GM23338 (cell line): ENCODE measurements around the gene SH3GL3. TPM values are rescaled to one million over a fixed set of nuclear protein-coding genes. Genes with fewer than 3 reads are reported as not detected.

Experiments used
- CREB1 ChIP-seq: fragments of 250-450 bp; sonication (Bioruptor Pico); IDR thresholded peaks from 2 replicates; pipeline ENCODE4 v1.5.0; 2020; ENCODE audit warnings: low read depth, mild to moderate bottlenecking, moderate library complexity
- EZH2 ChIP-seq: fragments of 200-600 bp; sonication (generic); IDR thresholded peaks from one replicate; pipeline ENCODE4 v1.8.0; 2017; ENCODE audit warnings: antibody characterized with exemption, mild to moderate bottlenecking, low read depth; ENCODE audit not compliant: unreplicated experiment
- EZH2phosphoT487 ChIP-seq: fragments of 200-600 bp; sonication (generic); IDR thresholded peaks from one replicate; pipeline ENCODE4 v1.8.1; 2018; ENCODE audit warnings: antibody characterized with exemption; ENCODE audit not compliant: unreplicated experiment
- NANOG ChIP-seq: IDR thresholded peaks from 2 replicates; pipeline ENCODE4 v1.6.1; 2016; ENCODE audit warnings: antibody characterized with exemption, borderline replicate concordance
- POLR2AphosphoS5 ChIP-seq: IDR thresholded peaks from 2 replicates; pipeline ENCODE4 v1.6.1; 2016; ENCODE audit warnings: antibody characterized with exemption, low read depth
- ZNF114 ChIP-seq: fragments of 250-450 bp; sonication (Bioruptor Pico); IDR thresholded peaks from 2 replicates; pipeline ENCODE4 v1.5.0; 2020; ENCODE audit warnings: mild to moderate bottlenecking, moderate library complexity
- ZNF331 ChIP-seq: fragments of 250-450 bp; sonication (Bioruptor Pico); IDR thresholded peaks from 2 replicates; pipeline ENCODE4 v1.5.0; 2020; ENCODE audit warnings: low read depth, mild to moderate bottlenecking, moderate library complexity
- polyA plus RNA-seq: library from polyadenylated mRNA; unstranded; fragments of >200 nt; fragmentation: Nextera tagmentation; extraction: Ambion mirVana; gene quantifications from 2 replicates; pipeline ENCODE4 v1.2.1, GENCODE V29; 2016
- total RNA-seq: library from RNA; depleted of rRNA; stranded (reverse); fragments of >200 nt; shearing (Covaris generic); gene quantifications from 2 replicates; pipeline ENCODE4 v1.2.3, GENCODE V29; 2014
- TF ChIP-seq, protein P1 (sequence below): fragments of 250-450 bp; sonication (Bioruptor Pico); IDR thresholded peaks from 2 replicates; pipeline ENCODE4 v1.5.0; 2020; ENCODE audit warnings: mild to moderate bottlenecking, moderate library complexity
- TF ChIP-seq, protein P2 (sequence below): IDR thresholded peaks from 2 replicates; pipeline ENCODE4 v1.6.1; 2016; ENCODE audit warnings: antibody characterized with exemption
- TF ChIP-seq, protein P3 (sequence below), 2 experiments: fragments of 200-600 bp in 1 of 2; sonication (generic) in 1 of 2; conservative IDR thresholded peaks; 2 replicates each; pipeline versions ENCODE4 v1.5.1 to v1.6.1; 2016 to 2017; ENCODE audit warnings: antibody characterized with exemption in 2 of 2, low read depth in 2 of 2, mild to moderate bottlenecking in 2 of 2, moderate library complexity in 1 of 2

SH3GL3 gene
- total and polyA plus RNA-seq, 2 experiments from 2014 or later = 15.9 to 21.1 TPM

DNA sequence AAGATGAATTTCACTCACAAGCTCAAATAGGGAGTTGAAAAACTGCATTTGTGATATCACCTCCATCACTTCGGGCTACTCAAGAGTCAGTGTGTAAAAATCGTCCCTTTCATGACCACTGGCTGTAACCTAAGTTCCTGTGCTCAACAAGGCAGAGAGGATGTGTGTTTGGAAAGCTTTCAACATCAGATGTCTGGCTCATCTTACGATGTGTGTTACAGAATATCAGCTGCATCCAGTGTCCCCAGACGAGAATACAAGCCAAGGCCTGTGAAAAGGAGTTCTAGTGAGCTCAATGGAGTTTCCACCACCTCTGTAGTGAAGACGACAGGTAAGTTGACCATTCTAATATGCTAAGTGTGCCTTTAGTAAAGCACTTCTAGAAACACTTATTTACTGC lies 141.3 kb downstream of the SH3GL3 start (continued):
- TF ChIP-seq, protein P1, sequence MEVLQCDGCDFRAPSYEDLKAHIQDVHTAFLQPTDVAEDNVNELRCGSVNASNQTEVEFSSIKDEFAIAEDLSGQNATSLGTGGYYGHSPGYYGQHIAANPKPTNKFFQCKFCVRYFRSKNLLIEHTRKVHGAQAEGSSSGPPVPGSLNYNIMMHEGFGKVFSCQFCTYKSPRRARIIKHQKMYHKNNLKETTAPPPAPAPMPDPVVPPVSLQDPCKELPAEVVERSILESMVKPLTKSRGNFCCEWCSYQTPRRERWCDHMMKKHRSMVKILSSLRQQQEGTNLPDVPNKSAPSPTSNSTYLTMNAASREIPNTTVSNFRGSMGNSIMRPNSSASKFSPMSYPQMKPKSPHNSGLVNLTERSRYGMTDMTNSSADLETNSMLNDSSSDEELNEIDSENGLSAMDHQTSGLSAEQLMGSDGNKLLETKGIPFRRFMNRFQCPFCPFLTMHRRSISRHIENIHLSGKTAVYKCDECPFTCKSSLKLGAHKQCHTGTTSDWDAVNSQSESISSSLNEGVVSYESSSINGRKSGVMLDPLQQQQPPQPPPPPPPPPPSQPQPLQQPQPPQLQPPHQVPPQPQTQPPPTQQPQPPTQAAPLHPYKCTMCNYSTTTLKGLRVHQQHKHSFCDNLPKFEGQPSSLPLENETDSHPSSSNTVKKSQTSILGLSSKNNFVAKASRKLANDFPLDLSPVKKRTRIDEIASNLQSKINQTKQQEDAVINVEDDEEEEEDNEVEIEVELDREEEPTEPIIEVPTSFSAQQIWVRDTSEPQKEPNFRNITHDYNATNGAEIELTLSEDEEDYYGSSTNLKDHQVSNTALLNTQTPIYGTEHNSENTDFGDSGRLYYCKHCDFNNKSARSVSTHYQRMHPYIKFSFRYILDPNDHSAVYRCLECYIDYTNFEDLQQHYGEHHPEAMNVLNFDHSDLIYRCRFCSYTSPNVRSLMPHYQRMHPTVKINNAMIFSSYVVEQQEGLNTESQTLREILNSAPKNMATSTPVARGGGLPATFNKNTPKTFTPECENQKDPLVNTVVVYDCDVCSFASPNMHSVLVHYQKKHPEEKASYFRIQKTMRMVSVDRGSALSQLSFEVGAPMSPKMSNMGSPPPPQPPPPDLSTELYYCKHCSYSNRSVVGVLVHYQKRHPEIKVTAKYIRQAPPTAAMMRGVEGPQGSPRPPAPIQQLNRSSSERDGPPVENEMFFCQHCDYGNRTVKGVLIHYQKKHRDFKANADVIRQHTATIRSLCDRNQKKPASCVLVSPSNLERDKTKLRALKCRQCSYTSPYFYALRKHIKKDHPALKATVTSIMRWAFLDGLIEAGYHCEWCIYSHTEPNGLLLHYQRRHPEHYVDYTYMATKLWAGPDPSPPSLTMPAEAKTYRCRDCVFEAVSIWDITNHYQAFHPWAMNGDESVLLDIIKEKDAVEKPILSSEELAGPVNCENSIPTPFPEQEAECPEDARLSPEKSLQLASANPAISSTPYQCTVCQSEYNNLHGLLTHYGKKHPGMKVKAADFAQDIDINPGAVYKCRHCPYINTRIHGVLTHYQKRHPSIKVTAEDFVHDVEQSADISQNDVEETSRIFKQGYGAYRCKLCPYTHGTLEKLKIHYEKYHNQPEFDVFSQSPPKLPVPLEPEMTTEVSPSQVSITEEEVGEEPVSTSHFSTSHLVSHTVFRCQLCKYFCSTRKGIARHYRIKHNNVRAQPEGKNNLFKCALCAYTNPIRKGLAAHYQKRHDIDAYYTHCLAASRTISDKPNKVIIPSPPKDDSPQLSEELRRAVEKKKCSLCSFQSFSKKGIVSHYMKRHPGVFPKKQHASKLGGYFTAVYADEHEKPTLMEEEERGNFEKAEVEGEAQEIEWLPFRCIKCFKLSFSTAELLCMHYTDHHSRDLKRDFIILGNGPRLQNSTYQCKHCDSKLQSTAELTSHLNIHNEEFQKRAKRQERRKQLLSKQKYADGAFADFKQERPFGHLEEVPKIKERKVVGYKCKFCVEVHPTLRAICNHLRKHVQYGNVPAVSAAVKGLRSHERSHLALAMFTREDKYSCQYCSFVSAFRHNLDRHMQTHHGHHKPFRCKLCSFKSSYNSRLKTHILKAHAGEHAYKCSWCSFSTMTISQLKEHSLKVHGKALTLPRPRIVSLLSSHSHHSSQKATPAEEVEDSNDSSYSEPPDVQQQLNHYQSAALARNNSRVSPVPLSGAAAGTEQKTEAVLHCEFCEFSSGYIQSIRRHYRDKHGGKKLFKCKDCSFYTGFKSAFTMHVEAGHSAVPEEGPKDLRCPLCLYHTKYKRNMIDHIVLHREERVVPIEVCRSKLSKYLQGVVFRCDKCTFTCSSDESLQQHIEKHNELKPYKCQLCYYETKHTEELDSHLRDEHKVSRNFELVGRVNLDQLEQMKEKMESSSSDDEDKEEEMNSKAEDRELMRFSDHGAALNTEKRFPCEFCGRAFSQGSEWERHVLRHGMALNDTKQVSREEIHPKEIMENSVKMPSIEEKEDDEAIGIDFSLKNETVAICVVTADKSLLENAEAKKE (CRISPR knock-in tag) = no peak
- TF ChIP-seq, protein P2, sequence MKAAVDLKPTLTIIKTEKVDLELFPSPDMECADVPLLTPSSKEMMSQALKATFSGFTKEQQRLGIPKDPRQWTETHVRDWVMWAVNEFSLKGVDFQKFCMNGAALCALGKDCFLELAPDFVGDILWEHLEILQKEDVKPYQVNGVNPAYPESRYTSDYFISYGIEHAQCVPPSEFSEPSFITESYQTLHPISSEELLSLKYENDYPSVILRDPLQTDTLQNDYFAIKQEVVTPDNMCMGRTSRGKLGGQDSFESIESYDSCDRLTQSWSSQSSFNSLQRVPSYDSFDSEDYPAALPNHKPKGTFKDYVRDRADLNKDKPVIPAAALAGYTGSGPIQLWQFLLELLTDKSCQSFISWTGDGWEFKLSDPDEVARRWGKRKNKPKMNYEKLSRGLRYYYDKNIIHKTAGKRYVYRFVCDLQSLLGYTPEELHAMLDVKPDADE = no peak
- no peak for TF ChIP-seq EZH2
- TF ChIP-seq, protein P3, sequence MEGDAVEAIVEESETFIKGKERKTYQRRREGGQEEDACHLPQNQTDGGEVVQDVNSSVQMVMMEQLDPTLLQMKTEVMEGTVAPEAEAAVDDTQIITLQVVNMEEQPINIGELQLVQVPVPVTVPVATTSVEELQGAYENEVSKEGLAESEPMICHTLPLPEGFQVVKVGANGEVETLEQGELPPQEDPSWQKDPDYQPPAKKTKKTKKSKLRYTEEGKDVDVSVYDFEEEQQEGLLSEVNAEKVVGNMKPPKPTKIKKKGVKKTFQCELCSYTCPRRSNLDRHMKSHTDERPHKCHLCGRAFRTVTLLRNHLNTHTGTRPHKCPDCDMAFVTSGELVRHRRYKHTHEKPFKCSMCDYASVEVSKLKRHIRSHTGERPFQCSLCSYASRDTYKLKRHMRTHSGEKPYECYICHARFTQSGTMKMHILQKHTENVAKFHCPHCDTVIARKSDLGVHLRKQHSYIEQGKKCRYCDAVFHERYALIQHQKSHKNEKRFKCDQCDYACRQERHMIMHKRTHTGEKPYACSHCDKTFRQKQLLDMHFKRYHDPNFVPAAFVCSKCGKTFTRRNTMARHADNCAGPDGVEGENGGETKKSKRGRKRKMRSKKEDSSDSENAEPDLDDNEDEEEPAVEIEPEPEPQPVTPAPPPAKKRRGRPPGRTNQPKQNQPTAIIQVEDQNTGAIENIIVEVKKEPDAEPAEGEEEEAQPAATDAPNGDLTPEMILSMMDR (conservative IDR thresholded peaks at IDR 0.05; ENCODE audit: low read depth in 2 of 2) = no peak
- no peak for TF ChIP-seq ZNF114 (CRISPR knock-in tag)
- no peak for TF ChIP-seq ZNF331 (CRISPR knock-in tag)
- TF ChIP-seq EZH2phosphoT487 = no peak
- TF ChIP-seq POLR2AphosphoS5 = no peak
- no peak for TF ChIP-seq CREB1 (CRISPR knock-in tag)
- no peak for TF ChIP-seq NANOG
